Measurements from ENCODE around the gene TRIO. TPM values are rescaled to one million over a fixed set of nuclear protein-coding genes. Genes with fewer than 3 reads are reported as not detected.

TRIO gene
- total RNA-seq, 1 experiment from 2014 or later, result 88.8 TPM

DNA sequence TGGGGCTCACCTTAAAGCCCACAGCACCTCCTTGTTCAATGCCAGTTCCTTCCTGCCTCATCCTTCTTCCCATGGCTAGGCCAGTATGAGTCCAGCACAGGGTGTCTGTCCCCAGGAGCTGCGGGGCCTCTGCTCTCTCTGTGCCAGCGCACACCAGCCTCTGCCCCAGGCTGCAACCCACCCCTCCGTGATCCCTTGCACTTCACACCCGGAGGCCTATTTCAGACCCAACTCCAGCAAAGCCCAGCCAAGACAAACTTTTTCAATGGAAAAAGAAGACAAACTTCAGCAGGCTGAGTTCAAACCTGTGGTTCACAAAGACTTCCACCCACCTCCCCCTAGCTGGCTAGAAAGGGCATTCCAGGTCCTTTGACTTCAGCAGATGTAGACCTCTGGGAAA, 382.3 kb downstream of the TRIO start:
- POLR2A ChIA-PET, result no interaction called here

More for the DNA sequence above, 382.3 kb downstream of the TRIO start:
- CTCF ChIA-PET, result interaction anchor here (1.2 to 1.3 kb wide), 2 partner anchors 123 to 173 kb away, joined by 3 to 4 read pairs; no protein-coding TSS in a partner anchor
- H3K4me3 Mint-ChIP-seq, result no peak overlapping the region
- no peaks in the 10 kb centered on the region for H3K27me3 Mint-ChIP-seq (ENCODE audit: low read depth)
- TF ChIP-seq ZBTB21 (CRISPR knock-in tag; IDR thresholded peaks at IDR 0.05; ENCODE audit: borderline replicate concordance) (no peak), GTF2I (CRISPR knock-in tag; conservative IDR thresholded peaks at IDR 0.05) (no peak), JUN (CRISPR knock-in tag; IDR thresholded peaks at IDR 0.05) (no peak), IRF2 (CRISPR knock-in tag; IDR thresholded peaks at IDR 0.05; ENCODE audit: borderline replicate concordance, low read depth) (no peak), ZNF423 (CRISPR knock-in tag; IDR thresholded peaks at IDR 0.05) (no peak), HMGA2 (CRISPR knock-in tag; IDR thresholded peaks at IDR 0.05) (no peak), KAT7 (CRISPR knock-in tag; IDR thresholded peaks at IDR 0.05; ENCODE audit: borderline replicate concordance) (no peak), NFE2L1 (CRISPR knock-in tag; IDR thresholded peaks at IDR 0.05) (no peak), OVOL2 (CRISPR knock-in tag; IDR thresholded peaks at IDR 0.05; ENCODE audit: borderline replicate concordance) (no peak), GABPB1 (CRISPR knock-in tag; IDR thresholded peaks at IDR 0.05) (no peak), FOXJ3 (CRISPR knock-in tag; IDR thresholded peaks at IDR 0.05; ENCODE audit: borderline replicate concordance) (no peak)
- TF ChIP-seq, protein P1, sequence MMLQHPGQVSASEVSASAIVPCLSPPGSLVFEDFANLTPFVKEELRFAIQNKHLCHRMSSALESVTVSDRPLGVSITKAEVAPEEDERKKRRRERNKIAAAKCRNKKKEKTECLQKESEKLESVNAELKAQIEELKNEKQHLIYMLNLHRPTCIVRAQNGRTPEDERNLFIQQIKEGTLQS (CRISPR knock-in tag; conservative IDR thresholded peaks at IDR 0.05), result no peak
- TF ChIP-seq, protein P2, sequence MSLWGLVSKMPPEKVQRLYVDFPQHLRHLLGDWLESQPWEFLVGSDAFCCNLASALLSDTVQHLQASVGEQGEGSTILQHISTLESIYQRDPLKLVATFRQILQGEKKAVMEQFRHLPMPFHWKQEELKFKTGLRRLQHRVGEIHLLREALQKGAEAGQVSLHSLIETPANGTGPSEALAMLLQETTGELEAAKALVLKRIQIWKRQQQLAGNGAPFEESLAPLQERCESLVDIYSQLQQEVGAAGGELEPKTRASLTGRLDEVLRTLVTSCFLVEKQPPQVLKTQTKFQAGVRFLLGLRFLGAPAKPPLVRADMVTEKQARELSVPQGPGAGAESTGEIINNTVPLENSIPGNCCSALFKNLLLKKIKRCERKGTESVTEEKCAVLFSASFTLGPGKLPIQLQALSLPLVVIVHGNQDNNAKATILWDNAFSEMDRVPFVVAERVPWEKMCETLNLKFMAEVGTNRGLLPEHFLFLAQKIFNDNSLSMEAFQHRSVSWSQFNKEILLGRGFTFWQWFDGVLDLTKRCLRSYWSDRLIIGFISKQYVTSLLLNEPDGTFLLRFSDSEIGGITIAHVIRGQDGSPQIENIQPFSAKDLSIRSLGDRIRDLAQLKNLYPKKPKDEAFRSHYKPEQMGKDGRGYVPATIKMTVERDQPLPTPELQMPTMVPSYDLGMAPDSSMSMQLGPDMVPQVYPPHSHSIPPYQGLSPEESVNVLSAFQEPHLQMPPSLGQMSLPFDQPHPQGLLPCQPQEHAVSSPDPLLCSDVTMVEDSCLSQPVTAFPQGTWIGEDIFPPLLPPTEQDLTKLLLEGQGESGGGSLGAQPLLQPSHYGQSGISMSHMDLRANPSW (CRISPR knock-in tag; conservative IDR thresholded peaks at IDR 0.05; ENCODE audit: low read depth), result no peak
- TF ChIP-seq, protein P3, sequence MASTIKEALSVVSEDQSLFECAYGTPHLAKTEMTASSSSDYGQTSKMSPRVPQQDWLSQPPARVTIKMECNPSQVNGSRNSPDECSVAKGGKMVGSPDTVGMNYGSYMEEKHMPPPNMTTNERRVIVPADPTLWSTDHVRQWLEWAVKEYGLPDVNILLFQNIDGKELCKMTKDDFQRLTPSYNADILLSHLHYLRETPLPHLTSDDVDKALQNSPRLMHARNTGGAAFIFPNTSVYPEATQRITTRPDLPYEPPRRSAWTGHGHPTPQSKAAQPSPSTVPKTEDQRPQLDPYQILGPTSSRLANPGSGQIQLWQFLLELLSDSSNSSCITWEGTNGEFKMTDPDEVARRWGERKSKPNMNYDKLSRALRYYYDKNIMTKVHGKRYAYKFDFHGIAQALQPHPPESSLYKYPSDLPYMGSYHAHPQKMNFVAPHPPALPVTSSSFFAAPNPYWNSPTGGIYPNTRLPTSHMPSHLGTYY (CRISPR knock-in tag; IDR thresholded peaks at IDR 0.05), result no peak
- TF ChIP-seq, protein P4, sequence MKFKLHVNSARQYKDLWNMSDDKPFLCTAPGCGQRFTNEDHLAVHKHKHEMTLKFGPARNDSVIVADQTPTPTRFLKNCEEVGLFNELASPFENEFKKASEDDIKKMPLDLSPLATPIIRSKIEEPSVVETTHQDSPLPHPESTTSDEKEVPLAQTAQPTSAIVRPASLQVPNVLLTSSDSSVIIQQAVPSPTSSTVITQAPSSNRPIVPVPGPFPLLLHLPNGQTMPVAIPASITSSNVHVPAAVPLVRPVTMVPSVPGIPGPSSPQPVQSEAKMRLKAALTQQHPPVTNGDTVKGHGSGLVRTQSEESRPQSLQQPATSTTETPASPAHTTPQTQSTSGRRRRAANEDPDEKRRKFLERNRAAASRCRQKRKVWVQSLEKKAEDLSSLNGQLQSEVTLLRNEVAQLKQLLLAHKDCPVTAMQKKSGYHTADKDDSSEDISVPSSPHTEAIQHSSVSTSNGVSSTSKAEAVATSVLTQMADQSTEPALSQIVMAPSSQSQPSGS (CRISPR knock-in tag; IDR thresholded peaks at IDR 0.05; ENCODE audit: borderline replicate concordance, low read depth), result no peak
- TF ChIP-seq, protein P5, sequence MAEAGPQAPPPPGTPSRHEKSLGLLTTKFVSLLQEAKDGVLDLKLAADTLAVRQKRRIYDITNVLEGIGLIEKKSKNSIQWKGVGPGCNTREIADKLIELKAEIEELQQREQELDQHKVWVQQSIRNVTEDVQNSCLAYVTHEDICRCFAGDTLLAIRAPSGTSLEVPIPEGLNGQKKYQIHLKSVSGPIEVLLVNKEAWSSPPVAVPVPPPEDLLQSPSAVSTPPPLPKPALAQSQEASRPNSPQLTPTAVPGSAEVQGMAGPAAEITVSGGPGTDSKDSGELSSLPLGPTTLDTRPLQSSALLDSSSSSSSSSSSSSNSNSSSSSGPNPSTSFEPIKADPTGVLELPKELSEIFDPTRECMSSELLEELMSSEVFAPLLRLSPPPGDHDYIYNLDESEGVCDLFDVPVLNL (CRISPR knock-in tag; IDR thresholded peaks at IDR 0.05; ENCODE audit: borderline replicate concordance, low read depth), result no peak
- TF ChIP-seq, protein P6, sequence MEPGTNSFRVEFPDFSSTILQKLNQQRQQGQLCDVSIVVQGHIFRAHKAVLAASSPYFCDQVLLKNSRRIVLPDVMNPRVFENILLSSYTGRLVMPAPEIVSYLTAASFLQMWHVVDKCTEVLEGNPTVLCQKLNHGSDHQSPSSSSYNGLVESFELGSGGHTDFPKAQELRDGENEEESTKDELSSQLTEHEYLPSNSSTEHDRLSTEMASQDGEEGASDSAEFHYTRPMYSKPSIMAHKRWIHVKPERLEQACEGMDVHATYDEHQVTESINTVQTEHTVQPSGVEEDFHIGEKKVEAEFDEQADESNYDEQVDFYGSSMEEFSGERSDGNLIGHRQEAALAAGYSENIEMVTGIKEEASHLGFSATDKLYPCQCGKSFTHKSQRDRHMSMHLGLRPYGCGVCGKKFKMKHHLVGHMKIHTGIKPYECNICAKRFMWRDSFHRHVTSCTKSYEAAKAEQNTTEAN (CRISPR knock-in tag; IDR thresholded peaks at IDR 0.05), result no peak
- TF ChIP-seq, protein P7, sequence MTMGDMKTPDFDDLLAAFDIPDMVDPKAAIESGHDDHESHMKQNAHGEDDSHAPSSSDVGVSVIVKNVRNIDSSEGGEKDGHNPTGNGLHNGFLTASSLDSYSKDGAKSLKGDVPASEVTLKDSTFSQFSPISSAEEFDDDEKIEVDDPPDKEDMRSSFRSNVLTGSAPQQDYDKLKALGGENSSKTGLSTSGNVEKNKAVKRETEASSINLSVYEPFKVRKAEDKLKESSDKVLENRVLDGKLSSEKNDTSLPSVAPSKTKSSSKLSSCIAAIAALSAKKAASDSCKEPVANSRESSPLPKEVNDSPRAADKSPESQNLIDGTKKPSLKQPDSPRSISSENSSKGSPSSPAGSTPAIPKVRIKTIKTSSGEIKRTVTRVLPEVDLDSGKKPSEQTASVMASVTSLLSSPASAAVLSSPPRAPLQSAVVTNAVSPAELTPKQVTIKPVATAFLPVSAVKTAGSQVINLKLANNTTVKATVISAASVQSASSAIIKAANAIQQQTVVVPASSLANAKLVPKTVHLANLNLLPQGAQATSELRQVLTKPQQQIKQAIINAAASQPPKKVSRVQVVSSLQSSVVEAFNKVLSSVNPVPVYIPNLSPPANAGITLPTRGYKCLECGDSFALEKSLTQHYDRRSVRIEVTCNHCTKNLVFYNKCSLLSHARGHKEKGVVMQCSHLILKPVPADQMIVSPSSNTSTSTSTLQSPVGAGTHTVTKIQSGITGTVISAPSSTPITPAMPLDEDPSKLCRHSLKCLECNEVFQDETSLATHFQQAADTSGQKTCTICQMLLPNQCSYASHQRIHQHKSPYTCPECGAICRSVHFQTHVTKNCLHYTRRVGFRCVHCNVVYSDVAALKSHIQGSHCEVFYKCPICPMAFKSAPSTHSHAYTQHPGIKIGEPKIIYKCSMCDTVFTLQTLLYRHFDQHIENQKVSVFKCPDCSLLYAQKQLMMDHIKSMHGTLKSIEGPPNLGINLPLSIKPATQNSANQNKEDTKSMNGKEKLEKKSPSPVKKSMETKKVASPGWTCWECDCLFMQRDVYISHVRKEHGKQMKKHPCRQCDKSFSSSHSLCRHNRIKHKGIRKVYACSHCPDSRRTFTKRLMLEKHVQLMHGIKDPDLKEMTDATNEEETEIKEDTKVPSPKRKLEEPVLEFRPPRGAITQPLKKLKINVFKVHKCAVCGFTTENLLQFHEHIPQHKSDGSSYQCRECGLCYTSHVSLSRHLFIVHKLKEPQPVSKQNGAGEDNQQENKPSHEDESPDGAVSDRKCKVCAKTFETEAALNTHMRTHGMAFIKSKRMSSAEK (CRISPR knock-in tag; IDR thresholded peaks at IDR 0.05; ENCODE audit: borderline replicate concordance), result no peak
- TF ChIP-seq, protein P8, sequence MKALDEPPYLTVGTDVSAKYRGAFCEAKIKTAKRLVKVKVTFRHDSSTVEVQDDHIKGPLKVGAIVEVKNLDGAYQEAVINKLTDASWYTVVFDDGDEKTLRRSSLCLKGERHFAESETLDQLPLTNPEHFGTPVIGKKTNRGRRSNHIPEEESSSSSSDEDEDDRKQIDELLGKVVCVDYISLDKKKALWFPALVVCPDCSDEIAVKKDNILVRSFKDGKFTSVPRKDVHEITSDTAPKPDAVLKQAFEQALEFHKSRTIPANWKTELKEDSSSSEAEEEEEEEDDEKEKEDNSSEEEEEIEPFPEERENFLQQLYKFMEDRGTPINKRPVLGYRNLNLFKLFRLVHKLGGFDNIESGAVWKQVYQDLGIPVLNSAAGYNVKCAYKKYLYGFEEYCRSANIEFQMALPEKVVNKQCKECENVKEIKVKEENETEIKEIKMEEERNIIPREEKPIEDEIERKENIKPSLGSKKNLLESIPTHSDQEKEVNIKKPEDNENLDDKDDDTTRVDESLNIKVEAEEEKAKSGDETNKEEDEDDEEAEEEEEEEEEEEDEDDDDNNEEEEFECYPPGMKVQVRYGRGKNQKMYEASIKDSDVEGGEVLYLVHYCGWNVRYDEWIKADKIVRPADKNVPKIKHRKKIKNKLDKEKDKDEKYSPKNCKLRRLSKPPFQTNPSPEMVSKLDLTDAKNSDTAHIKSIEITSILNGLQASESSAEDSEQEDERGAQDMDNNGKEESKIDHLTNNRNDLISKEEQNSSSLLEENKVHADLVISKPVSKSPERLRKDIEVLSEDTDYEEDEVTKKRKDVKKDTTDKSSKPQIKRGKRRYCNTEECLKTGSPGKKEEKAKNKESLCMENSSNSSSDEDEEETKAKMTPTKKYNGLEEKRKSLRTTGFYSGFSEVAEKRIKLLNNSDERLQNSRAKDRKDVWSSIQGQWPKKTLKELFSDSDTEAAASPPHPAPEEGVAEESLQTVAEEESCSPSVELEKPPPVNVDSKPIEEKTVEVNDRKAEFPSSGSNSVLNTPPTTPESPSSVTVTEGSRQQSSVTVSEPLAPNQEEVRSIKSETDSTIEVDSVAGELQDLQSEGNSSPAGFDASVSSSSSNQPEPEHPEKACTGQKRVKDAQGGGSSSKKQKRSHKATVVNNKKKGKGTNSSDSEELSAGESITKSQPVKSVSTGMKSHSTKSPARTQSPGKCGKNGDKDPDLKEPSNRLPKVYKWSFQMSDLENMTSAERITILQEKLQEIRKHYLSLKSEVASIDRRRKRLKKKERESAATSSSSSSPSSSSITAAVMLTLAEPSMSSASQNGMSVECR (CRISPR knock-in tag; IDR thresholded peaks at IDR 0.05; ENCODE audit: borderline replicate concordance), result no peak
- TF ChIP-seq, protein P9, sequence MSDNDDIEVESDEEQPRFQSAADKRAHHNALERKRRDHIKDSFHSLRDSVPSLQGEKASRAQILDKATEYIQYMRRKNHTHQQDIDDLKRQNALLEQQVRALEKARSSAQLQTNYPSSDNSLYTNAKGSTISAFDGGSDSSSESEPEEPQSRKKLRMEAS (CRISPR knock-in tag; IDR thresholded peaks at IDR 0.05), result no peak
- H3K4me1 Mint-ChIP-seq, result no peaks in the 10 kb centered on the region
- no peak for ATAC-seq
- H3K36me3 Mint-ChIP-seq, result no peaks in the 10 kb centered on the region
- no peak for DNase-seq (ENCODE audit: low spot score)
- no peak overlapping the region for H3K27ac Mint-ChIP-seq
- H3K9me3 Mint-ChIP-seq, result no peaks in the 10 kb centered on the region
